GM18861 (cell line): Measurements from ENCODE around the gene ZFAND3.

Experiments
- ATAC-seq: cut with Tn5 transposase; IDR thresholded peaks from one replicate; pipeline ENCODE4 v1.9.1; 2021; ENCODE audit not compliant: unreplicated experiment

The ZFAND3 gene

DNA sequence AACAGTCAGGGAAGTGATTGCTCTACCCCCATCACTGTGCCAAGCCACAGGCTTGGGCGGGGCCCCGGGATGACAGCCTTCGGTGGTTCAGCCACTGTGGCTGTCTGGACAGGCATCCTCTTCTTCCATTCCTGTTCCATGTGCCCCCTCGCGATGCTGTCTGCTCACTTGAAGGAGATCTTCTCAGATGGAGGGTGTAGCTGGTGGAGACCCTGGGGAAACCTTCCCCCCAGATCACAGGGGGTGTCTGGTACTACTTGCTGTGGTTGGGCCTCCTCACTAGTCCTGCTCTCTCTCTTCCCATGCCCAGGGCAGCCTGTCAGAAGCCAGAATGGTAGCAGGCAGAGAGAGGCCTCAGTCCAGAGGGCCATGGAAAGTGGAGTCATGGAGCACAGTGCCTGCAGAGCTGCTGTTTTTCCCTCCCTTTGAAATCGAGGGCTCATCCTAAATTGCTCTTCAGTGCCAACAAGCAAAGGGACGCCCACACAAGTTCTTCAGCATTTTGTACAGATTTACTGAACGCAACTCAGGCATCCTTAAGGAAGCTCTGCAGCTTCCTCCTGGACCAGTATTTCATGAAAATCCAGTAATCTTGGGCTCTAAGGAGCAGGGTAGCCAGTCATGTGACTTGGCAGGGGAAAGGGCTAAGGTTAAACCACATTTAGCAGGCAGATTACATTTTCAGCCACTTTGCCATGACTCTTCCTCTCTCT lies 326.6 kb downstream of the ZFAND3 start:
- no peak for ATAC-seq

DNA sequence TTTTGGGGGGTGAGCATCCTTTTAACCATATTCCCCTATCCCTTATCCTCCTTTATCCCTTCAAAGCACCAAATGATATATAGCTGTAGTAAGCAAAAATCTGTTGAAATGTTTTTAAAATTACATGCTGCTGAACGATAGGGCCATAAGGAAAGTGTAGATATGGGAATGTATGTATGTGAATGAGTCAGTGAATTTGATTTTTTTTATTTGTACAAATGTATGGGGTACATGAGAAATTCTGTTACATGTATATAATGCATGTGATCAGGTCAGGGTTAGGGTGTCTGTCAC lies 327.2 kb downstream of the ZFAND3 start:
- ATAC-seq = no peak

DNA sequence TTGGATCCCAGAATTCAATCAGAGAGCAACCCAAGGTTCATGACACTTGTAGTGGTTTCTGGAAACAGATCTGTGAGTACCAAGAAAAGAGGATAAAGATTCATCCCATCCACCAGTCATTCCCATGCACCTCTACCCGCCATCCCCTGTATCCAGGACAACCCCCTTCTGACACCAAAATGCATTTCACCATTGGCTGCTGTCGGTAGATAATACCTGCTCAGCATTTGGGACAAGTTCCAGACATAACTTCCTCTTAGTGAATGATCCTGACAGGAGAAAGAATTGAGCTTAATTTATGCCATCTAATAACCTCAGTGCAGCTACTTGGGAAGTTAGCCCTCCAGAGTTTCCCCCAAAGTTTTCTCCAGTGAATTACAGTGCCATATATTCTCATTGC lies 329.1 kb downstream of the ZFAND3 start:
- ATAC-seq = no peak

DNA sequence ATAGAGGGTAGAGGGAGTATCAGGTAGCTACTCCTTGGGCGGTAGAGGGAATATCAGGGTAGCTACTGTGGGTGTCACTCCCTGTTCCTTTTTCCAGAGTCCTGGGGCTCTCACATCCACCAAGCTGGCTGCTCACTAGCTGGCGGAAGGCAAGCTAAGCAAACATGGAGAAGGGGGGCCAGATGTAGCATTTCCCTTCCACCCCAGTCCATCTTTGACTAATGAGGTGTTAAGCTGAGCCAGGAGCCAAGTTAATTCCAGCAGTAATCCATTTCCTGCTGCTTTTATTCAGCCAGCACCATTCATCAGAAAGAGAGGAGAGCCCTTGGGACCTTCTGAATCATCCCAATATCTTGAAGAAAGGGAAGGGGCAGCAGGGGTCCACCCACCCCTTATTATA lies 330.0 kb downstream of the ZFAND3 start:
- no peak for ATAC-seq

DNA sequence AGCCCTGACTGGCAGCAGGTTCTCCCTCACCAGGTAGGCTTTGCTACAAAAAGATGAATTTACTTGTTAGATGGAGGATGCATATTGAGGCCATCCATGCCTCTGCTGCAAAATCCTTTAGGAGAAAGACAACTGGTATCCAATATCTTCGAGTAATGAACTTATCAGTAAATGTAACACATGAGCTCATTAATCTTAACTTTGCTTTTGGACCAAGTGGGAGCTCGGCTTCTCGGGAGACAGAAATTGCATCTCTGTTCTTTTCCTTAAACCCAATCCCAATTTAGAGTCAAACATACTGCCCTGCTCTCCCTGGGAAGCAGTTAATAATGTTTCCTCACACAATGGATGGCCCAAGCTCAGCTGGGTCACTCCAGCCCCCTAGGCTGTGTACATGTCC lies 330.5 kb downstream of the ZFAND3 start:
- ATAC-seq = no peak

DNA sequence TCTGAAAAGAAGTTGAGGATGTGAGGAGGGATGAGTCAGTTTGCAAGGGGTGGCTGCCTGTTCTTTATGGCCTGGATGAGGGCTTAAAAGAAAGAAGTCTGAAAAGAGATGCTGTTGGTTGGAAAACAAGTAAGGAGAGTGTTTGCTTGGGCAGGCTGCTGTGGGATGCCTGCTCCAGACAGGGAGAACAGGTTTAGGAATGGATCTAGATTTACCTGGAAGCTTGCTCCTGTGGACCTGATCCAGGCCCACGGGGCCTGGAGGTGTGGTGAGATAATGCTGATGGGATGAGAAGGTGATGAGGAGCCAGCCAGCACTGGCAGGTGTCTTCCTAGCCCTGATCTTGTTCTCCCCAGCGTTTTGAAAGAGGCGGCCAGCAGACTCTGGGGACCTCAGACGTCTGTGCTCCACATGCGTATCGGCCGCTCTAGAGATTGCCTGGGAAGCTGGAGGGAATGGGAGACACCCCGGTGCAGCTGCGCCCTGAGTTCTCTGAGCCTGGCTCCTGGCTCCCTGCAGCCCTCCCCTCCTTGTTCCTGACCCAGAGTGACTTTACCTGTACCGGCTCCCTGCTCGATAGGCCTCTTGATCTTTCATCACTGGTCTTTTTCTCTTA lies 331.3 kb downstream of the ZFAND3 start:
- no peak for ATAC-seq

DNA sequence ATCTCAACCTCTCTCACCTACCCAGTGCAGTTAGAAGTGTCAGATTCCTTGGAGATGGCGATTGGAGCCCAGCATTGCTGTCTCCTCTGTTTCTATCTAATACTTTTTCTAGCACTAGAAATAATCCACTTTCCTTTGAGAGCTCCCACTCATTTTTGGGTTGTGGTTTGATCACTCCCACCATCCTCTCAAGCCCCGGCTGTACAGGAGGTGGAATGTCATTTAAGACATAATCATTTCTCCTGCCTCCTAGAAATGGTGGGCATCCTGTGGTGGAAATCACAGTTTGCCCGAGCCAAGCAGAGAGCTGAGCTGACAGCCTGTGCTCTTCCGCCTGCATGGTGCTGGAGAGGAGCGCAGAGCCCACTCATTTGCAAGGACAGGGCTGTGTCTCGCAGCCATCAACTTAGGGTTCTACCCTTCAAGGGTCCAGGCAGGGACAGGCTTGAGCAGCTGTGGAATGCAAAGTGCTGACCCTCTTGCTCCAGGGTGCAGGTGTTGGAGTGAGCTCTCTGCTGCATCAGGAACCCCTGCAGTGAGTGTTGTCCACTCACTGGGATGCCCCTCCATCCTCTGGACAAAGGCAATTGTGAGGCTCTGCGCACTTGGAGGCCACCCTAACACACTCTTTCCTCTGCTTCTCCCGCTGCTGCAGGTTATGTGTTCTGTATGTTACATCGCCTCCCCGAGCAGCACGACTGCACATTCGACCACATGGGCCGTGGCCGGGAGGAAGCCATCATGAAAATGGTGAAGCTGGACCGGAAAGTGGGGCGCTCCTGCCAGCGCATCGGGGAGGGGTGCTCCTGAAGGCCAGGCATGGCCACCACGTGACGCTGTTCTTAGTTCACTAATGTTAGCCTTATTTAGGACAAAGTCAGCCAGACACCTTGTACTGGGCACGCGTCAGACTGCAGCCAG lies 332.3 kb downstream of the ZFAND3 start:
- ATAC-seq = no peak

DNA sequence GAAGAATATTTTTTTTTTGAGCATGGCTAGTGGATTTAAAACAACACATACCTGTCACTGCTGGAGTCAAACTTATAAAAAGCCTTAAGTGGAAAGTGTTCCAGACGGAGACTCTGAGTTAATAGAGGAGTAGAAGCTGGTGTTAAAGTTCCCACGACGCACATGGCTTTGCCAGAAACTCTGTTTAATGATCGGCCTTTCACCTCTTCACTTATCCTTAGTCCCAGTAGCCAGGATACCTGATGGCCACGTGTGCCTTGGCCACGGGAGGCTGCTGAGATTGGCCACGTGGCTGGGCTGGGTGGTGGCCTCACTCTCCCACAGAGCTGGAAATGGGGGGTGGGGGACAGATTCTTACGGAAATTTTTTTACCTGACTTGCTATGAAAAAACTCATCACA lies 333.1 kb downstream of the ZFAND3 start:
- no peak for ATAC-seq

DNA sequence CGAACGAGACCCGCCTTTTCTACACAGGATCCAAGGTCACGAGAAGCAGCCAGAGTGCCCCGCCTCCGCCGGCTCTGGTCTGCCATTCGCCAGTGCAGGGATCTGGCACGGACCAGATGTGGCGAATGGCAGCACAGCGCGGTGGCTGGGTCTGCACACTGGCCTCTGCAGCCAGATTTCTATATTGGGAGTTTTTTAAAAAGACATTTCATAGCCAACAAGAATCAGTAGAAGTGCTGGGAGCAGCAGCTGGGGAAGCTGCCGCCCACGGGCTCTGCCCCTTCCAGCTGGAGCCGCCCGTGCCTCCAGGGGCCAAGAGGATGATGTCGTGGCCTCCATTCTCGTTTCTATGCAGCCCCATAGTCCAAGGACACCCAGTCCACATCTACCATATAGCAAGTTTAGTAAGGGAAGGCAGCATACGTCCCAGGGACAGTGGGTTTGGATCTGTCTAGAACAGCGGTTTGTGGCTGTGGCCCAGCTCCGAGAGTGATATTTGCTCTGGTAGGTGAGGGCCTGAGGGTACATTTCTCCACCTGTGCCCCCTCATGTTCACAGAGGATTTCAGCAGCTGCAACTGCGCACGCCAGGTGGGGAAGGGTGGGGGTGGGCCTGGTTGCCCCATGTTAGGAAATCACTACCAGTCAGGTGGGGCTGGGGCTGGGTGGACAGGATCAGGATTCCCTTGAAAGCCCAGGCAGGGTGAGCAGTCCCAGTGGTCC lies 333.7 kb downstream of the ZFAND3 start:
- ATAC-seq = no peak

DNA sequence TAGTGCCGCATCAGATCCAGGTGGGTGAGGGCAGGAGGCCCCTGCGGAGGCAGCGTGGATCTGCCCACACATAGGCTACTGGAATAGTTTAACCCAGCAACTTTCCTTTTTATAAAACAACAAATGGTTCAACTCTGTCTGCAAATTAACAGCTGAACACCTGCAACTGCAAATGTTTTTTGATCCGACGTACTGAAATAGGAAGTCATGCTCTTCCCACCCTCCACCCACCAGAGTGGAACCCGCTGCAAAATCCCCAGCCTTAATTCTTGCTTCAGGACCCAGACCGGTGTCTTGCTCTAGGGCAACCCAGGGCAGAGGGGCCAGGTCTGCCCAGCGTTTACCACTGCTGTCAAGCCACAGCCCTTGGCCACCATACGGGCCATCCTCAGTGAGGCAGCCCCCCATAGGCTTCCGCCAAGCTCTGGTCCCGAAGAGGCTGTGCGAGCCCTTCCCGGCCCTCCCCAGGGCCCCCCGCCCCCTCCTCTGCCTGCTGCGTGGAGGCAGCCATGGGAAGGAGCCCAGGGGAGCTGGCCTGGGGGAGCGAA lies 334.3 kb downstream of the ZFAND3 start:
- no peak for ATAC-seq

DNA sequence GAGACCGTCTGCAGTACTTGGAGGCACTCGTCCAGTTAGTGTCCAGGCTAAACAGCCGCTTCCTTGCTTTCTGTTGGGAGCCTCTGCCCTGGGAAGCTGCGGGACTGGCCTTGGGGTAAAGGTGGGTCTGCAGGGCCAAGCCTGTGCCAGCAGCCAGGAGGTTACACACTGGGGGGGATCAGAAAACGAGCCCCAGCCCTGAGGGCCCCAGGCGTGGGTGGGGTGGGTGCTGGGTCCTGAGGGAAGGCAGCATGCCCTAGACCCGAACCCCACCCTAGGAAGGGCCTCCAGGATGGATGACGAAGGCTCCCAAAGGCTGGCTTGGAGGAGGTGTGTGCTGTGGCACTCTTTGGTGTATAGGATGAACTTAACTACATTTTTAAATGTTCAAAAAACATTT lies 335.2 kb downstream of the ZFAND3 start:
- ATAC-seq = no peak

DNA sequence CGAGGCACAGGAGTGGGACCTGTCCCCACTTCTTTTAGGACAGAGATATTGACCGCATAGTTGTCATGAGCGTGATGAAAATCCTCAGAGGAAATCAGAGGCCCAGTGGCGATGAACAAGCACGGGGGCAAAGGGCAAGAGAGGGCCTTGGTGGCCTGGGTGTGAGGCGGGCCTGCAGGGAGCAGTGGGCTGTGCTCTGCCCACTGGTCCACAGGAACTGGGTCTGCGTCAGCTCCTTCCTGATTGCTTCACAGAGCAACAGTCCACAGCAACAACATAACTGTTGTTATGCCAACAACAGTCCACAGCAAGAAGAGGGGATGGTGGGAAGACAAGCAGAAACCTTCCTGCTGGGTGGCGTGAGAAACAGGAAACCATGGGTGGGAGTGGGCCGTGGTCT lies 335.6 kb downstream of the ZFAND3 start:
- no peak for ATAC-seq

DNA sequence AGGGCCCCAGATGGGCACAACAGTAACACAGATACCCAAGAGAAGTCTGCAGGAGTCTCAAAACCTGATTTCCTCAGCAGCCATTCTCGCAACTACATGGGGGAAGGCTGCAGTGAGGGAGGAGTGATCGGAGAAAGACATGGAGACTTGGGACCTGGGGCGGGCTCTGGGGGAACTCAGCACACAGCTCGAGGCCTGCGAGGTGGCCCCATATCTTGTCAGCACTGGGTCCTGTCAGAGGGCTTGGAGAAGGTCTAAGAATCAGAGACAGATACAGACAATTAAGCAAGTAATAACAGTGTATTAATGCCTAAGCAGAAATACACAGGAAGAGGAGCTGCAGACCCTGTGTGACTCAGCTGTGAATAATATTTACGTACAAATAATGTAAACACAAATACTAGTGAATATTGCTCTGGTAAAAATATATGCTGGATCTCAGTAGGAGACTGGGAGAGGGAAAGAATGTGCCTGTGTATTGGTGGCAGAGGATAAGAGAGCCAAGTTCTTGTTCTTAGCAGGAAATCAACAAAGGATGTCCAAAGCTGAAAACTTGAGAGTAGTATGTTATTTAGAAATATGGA lies 336.2 kb downstream of the ZFAND3 start:
- no peak for ATAC-seq

DNA sequence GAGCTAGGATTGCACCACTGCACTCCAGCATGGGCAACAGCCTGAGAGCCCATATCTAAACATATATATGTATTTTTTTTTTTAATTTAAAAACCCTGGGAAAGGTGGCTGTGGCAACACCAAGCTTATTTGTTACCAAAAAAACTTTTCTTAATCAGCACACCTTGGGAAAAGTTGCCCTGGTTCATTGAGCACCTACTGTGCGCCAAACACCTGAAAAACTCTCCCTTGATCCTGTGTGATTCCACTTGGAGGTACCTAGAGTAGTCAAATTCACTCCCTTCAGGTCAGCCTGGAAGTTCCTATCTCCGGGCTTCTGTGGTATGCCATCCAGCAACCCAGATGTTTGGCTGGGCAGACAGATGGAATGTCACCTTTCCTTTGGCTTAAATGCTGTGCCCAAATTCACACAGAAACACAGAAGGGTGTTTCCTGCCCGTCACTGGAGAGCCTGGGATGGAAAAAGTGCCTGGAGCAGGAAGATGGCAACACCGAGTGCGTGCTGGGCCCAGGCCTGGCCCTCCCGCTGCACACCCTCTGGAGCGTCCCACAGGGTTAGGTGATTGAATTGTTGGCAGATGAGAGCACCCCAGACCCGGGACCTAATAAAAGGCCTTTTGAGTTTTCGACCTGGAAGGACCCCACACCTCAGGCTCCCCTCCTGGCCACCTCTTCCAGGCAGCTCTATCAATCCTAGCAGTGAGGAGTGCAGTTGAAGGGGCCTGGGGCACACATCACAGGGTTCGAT lies 337.5 kb downstream of the ZFAND3 start:
- ATAC-seq = no peak

DNA sequence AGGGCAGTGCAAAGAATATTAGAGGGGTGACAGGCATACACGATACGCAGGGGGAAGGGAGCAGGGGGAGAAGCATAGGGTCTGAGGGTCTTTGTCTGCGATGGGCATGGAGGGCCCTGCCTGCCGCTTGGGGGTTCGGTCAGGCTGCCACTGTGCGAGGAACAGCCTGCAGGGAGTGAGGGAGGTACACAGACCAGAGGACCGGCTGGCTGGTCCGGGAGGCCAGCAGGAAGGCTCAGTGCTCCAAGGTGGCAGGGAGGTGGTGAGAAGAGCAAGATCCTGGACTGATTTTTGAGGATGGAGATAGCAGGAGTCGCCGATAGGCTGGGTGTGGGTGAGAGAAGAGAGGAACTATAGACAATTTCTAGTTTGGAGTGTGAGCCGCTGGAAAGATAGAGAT lies 338.4 kb downstream of the ZFAND3 start:
- no peak for ATAC-seq

DNA sequence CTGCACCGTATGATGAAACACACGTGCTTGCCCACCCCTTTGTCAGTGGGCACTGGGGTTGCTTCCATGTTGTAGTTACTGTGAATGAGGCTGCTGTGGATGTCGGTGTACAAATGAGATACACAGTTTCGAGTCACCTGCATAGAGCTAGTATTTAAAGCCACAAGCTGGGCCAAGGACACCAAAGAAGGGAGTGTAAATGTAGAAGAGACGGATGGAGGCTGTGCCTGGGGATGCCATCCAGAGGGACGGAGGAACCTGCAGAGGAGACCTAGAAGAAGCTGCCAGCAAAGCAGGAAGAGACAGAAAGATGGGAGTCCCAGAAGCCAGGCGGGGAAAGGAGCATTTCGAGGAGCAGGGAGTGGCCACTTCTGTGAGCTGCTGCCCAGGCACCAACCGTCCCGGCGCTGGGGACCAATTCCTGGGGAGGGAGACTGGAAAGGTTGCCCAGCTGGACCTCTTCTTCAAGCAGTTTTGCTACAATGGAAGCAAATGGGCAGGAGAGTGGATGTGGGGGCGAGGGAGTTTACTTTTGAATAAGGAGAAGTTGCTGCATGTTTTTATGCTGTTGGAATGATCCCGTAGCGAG lies 339.3 kb downstream of the ZFAND3 start:
- ATAC-seq = no peak

DNA sequence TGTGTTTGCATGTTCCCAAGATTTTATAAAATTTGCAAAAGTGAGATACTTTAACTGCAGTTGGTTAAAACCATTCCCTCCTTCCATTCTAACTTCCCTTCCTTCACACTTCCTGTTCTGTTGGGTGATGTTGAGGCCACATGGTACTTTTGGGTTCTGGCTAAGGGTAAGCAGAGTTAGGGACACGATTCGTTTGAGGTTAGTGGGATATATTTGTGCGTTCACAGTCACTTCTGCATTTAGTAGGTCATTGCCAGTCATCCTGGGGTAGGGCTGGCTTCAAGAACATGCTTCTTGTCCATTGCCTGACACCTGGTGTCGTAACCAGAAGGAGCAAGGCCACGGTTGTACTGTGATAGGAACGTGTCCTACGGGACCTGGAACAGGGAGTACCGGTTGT lies 340.1 kb downstream of the ZFAND3 start:
- ATAC-seq = no peak

DNA sequence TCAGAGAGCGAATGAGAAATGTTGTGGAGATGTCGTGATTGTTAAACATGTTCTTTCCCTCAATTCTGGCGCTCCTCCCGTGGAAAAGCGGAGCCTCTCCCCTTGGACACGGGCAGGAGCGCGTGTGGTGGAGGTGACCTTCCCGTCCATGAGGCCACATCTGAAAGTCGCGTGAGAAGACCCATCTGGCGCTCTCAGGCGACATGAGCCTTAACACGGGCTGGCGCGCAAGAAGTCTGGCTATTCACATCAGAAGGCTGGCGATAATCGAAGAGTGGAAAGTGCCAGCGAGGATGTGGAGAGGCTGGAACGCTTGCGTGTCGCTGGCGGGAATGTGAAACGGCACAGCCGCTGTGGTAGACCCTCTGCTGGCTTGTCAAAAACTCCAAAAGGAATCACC lies 341.3 kb downstream of the ZFAND3 start:
- ATAC-seq = no peak

DNA sequence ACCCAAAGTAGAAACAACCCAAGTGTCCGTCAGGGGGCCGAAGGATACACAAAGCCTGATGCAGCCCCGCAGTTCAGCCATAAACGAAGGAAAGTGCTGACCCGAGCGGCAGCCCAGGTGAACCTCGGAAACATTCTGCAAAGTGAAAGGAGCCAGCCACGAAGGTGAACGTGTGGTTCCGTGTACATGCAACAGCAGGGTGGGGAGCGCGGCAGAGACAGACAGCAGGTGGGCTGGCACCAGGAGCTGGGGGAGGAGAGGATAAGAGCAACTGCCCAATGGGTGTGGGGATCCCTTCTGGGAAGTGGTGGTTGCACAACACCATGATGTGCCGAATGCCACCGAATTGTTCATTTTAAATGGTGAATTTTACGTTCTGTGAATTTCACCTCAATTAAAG lies 341.8 kb downstream of the ZFAND3 start:
- ATAC-seq = no peak
